Right lobe of liver (tissue), 4 donors: ENCODE data around the gene NPAS4.
A peak's percentile ranks its signal among the peaks of the same experiment; 100 is the strongest.

Experiments used
- POLR2A ChIP-seq: fragments of 450-650 bp; IDR thresholded peaks from one replicate; pipeline ENCODE4 v1.6.1; 2017; ENCODE audit warnings: antibody characterized with exemption, mild to moderate bottlenecking
- TF ChIP-seq, protein P1 (sequence below), 4 donors: fragments of 200-600 bp in 3 of 4; fragments of 450-650 bp in 1 of 4; IDR thresholded peaks; one replicate each; pipeline versions ENCODE4 v1.5.1 to v1.8.0; 2016 to 2022; ENCODE audit warnings: antibody characterized with exemption in 4 of 4, mild to moderate bottlenecking in 2 of 4
- donor health status: DM: no; HTN: no; CAD: no.
- donor health status: DM: no; HTN: no; CAD: no.
- donor health status: DM: no; HTN: yes; CAD: no.

DNA sequence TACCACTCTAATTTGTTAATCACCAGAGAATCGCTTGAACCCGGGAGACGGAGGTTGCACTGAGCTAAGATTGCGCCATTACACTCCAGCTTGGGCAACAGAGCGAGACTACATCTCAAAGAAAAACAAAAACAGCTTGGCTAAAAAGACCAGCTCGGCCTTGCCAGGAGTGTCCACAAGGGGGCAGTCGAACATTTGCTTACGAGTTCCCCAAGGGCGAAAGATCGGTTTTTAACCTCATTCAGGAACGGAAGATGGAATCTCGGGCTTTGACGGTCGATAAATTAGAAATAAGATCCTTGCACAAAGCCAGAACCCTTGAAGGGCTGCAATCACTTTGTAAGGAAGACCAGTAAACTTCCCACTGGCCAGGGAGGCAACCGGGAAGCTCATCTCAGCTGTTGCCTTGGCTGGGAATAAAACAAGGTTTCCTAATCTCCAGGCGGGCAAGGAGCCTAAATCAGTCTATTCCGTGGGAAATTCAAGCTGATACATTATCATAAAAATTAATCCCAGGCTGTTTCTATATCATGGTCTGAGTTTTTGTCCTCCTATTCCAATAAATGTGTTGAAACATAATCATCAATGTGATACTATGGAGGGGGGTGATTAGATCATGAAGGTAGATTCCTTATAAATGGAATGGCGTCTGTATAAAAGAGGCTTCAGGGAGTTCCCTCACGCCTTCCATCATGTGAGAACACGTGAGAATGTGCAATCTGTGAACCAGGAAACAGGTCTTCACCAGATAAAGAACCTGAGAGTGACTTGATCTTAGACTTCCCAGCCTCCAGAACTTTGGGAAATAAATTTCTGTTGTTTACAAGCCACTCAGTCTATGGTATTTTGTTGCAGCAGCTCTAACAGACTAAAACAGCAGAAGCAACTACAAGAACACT lies 34.4 kb upstream of the NPAS4 start:
- no peak for TF ChIP-seq POLR2A
- TF ChIP-seq, protein P1, sequence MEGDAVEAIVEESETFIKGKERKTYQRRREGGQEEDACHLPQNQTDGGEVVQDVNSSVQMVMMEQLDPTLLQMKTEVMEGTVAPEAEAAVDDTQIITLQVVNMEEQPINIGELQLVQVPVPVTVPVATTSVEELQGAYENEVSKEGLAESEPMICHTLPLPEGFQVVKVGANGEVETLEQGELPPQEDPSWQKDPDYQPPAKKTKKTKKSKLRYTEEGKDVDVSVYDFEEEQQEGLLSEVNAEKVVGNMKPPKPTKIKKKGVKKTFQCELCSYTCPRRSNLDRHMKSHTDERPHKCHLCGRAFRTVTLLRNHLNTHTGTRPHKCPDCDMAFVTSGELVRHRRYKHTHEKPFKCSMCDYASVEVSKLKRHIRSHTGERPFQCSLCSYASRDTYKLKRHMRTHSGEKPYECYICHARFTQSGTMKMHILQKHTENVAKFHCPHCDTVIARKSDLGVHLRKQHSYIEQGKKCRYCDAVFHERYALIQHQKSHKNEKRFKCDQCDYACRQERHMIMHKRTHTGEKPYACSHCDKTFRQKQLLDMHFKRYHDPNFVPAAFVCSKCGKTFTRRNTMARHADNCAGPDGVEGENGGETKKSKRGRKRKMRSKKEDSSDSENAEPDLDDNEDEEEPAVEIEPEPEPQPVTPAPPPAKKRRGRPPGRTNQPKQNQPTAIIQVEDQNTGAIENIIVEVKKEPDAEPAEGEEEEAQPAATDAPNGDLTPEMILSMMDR (IDR thresholded peaks at IDR 0.05): peak; percentile 81 to 96 (median 96)
